Nephron progenitor cell (in vitro differentiated cells): ENCODE results near the gene MORF4L1.

Source experiments
- DNase-seq: peaks from one replicate; pipeline ENCODE4 v3.0.0; 2021
- H3K27ac Mint-ChIP-seq: 2 replicates; pipeline ENCODE4 v1.8.0; 2021; ENCODE audit warnings: mild to moderate bottlenecking, moderate library complexity, mixed read lengths
- H3K27me3 Mint-ChIP-seq: 2 replicates; pipeline ENCODE4 v1.8.0; 2021; ENCODE audit warnings: mild to moderate bottlenecking, low read depth, mixed read lengths; ENCODE audit not compliant: poor library complexity
- H3K36me3 Mint-ChIP-seq: 2 replicates; pipeline ENCODE4 v1.8.0; 2021; ENCODE audit warnings: low read depth, mixed read lengths
- H3K4me1 Mint-ChIP-seq: 2 replicates; pipeline ENCODE4 v1.8.0; 2021; ENCODE audit warnings: mixed read lengths
- H3K4me3 Mint-ChIP-seq: 2 replicates; pipeline ENCODE4 v1.8.0; 2021; ENCODE audit warnings: mild to moderate bottlenecking, moderate library complexity, mixed read lengths
- H3K9me3 Mint-ChIP-seq: 2 replicates; pipeline ENCODE4 v1.8.0; 2021; ENCODE audit warnings: mild to moderate bottlenecking, moderate library complexity, mixed read lengths
- TF ChIP-seq, protein P1 (sequence below): fragments of 200-600 bp; sonication (generic); IDR thresholded peaks from 2 replicates; pipeline ENCODE4 v1.5.0; 2021; ENCODE audit warnings: antibody characterized with exemption

MORF4L1 gene

DNA sequence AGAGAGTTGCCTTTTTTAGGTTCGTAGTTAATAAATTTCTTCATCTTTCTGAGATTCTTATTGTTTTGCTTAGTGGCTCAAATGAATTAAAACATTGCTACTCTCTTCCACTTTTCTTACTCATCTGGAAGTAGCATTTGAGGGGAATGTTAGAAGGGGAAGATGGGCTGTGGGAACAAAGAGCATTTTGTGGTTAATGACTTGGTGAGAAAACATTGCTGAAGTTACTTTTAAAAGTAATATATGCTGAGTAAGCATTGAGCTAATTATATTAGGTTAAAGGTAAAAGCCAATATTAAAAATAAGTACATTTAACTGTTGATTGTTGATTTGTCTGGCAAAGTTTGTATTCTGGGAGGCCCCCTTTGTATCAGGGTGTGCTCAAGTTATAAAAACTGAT is 5.7 kb downstream of the MORF4L1 start:
- Mint-ChIP-seq H3K9me3 (no peaks in the 10 kb centered on the region), H3K4me3 (peak overlapping the region; percentile 55), H3K27me3 (peaks cover 3% of the 10 kb centered on the region), H3K36me3 (peaks cover 58% of the 10 kb centered on the region), H3K4me1 (peaks cover 52% of the 10 kb centered on the region), H3K27ac (peak overlapping the region; percentile 15)
- TF ChIP-seq, protein P1, sequence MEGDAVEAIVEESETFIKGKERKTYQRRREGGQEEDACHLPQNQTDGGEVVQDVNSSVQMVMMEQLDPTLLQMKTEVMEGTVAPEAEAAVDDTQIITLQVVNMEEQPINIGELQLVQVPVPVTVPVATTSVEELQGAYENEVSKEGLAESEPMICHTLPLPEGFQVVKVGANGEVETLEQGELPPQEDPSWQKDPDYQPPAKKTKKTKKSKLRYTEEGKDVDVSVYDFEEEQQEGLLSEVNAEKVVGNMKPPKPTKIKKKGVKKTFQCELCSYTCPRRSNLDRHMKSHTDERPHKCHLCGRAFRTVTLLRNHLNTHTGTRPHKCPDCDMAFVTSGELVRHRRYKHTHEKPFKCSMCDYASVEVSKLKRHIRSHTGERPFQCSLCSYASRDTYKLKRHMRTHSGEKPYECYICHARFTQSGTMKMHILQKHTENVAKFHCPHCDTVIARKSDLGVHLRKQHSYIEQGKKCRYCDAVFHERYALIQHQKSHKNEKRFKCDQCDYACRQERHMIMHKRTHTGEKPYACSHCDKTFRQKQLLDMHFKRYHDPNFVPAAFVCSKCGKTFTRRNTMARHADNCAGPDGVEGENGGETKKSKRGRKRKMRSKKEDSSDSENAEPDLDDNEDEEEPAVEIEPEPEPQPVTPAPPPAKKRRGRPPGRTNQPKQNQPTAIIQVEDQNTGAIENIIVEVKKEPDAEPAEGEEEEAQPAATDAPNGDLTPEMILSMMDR: no peak
- DNase-seq: no peak

GRCh38 chr15:78879517-78880241 is 7.0 kb downstream of the MORF4L1 start:
- H3K27me3 Mint-ChIP-seq: peaks cover 3% of the 10 kb centered on the region
- no peak overlapping the region for H3K4me3 Mint-ChIP-seq
- peaks cover 61% of the 10 kb centered on the region for H3K36me3 Mint-ChIP-seq
- H3K4me1 Mint-ChIP-seq: peaks cover 42% of the 10 kb centered on the region
- TF ChIP-seq, protein P1: no peak
- DNase-seq: no peak
- H3K9me3 Mint-ChIP-seq: no peaks in the 10 kb centered on the region
- peak overlapping the region; percentile 22 for H3K27ac Mint-ChIP-seq

DNA sequence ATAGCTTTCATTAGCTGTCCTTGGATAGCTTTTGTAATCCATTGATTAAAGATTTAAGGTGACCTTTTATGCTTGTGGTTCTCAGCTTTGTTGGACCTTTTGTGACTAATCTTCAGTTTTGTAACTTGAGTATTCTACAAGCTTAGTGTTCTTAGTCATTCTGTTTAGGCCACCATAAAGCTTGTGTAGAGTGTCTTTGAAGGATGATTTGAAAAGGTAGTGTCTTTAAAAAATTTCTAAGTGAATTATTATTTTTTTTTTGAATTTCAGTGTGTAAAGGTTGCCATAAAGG is 7.5 kb downstream of the MORF4L1 start:
- no peak overlapping the region for H3K4me3 Mint-ChIP-seq
- H3K27ac Mint-ChIP-seq: no peak overlapping the region
- no peaks in the 10 kb centered on the region for H3K9me3 Mint-ChIP-seq
- DNase-seq: no peak
- TF ChIP-seq, protein P1: no peak
- H3K27me3 Mint-ChIP-seq: peaks cover 1% of the 10 kb centered on the region
- H3K36me3 Mint-ChIP-seq: peaks cover 61% of the 10 kb centered on the region
- H3K4me1 Mint-ChIP-seq: peaks cover 37% of the 10 kb centered on the region

DNA sequence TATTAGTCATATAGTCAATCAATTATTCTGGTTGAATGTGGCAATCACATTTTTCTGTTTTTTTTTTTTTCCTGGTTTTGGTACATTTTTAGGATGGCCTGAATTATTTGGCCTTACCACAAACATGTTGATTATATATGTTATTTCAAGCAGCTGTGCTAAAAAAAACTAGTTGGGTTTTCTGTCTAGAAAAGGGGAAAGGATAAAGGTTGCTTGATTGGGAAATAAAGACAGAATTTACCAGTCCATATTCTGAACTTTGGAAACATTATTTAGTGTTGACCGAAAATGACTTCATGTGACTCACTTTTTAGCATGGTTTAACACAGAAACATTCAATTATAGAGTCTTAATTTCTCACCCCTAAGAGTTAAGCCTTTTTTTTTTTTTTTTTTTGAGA is 8.1 kb downstream of the MORF4L1 start:
- H3K4me1 Mint-ChIP-seq: peaks cover 30% of the 10 kb centered on the region
- H3K27ac Mint-ChIP-seq: no peak overlapping the region

DNA sequence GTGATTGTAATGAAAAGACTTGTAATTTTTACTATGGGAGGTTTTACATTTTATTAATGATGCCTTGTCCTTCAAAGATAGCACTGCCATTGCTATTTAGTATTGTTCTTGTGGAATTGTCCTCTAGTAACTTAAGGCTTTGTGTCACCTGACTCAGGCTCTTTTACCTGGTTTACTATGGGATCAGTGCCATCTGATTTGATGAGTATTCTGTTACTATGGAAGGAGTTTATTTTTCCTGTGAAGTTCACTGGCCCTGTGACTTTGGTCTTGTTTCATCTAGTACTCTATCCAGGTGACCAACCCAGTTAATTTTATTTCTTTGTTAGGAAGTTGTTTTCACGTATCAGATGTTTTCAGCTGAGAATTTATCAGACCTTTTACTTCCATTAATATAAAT is 9.0 kb downstream of the MORF4L1 start:
- Mint-ChIP-seq H3K4me3 (no peak overlapping the region), H3K9me3 (no peaks in the 10 kb centered on the region), H3K27ac (no peak overlapping the region), H3K36me3 (peaks cover 61% of the 10 kb centered on the region), H3K4me1 (peaks cover 22% of the 10 kb centered on the region), H3K27me3 (no peaks in the 10 kb centered on the region)
- DNase-seq: no peak
- TF ChIP-seq, protein P1: no peak

More for the DNA sequence above, 8.1 kb downstream of the MORF4L1 start:
- H3K27me3 Mint-ChIP-seq: no peaks in the 10 kb centered on the region
- H3K36me3 Mint-ChIP-seq: peaks cover 60% of the 10 kb centered on the region
- TF ChIP-seq, protein P1: no peak
- no peaks in the 10 kb centered on the region for H3K9me3 Mint-ChIP-seq
- DNase-seq: no peak
- H3K4me3 Mint-ChIP-seq: no peak overlapping the region

- peaks cover 78% of the 10 kb centered on the region for H3K36me3 Mint-ChIP-seq
Observed at GRCh38 chr15:78889000-78889399, 16.3 kb downstream of the MORF4L1 start.

More at GRCh38 chr15:78889000-78889399, 16.3 kb downstream of the MORF4L1 start:
- H3K4me3 Mint-ChIP-seq: no peak overlapping the region
- no peak for DNase-seq
- TF ChIP-seq, protein P1: no peak
- no peaks in the 10 kb centered on the region for H3K4me1 Mint-ChIP-seq
- no peaks in the 10 kb centered on the region for H3K27me3 Mint-ChIP-seq
- H3K9me3 Mint-ChIP-seq: no peaks in the 10 kb centered on the region
- no peak overlapping the region for H3K27ac Mint-ChIP-seq
